Smooth muscle cell (in vitro differentiated cells): Measurements from ENCODE around the gene POLL. TPM values are rescaled to one million over a fixed set of nuclear protein-coding genes. Genes with fewer than 3 reads are reported as not detected.

Experiments
- DNase-seq: peaks from one replicate; lab custom pipeline; 2025; ENCODE audit not compliant: unreplicated experiment; lab: John Stamatoyannopoulos, UW
- H2AFZ ChIP-seq: fragments of 200-600 bp; sonication (generic); 2 replicates; pipeline ENCODE4 v1.6.0; 2016; ENCODE audit warnings: antibody characterized with exemption, low read depth, mild to moderate bottlenecking
- H3F3A ChIP-seq: fragments of 200-600 bp; sonication (generic); 2 replicates; pipeline ENCODE4 v1.6.0; 2017; ENCODE audit warnings: antibody characterized with exemption, low read depth
- H3K27ac ChIP-seq: fragments of 200-600 bp; sonication (generic); 2 replicates; pipeline ENCODE4 v1.5.1; 2016; ENCODE audit warnings: low read depth, mild to moderate bottlenecking
- H3K27me3 ChIP-seq: fragments of 200-600 bp; sonication (generic); 2 replicates; pipeline ENCODE4 v1.6.1; 2016; ENCODE audit warnings: low read depth, mild to moderate bottlenecking
- H3K36me3 ChIP-seq: fragments of 200-600 bp; sonication (generic); 2 replicates; pipeline ENCODE4 v1.5.1; 2016; ENCODE audit warnings: low read depth
- H3K4me1 ChIP-seq: fragments of 200-600 bp; sonication (generic); 2 replicates; pipeline ENCODE4 v1.5.1; 2016; ENCODE audit warnings: low read depth
- H3K4me2 ChIP-seq: fragments of 200-600 bp; sonication (generic); 2 replicates; pipeline ENCODE4 v1.6.0; 2016; ENCODE audit warnings: mild to moderate bottlenecking
- H3K4me3 ChIP-seq: fragments of 200-600 bp; sonication (generic); 2 replicates; pipeline ENCODE4 v1.5.1; 2016; ENCODE audit warnings: mild to moderate bottlenecking
- H3K79me2 ChIP-seq: fragments of 200-600 bp; sonication (generic); 2 replicates; pipeline ENCODE4 v1.6.0; 2016; ENCODE audit warnings: low read depth, mild to moderate bottlenecking
- H3K9ac ChIP-seq: fragments of 200-600 bp; sonication (generic); 2 replicates; pipeline ENCODE4 v1.6.0; 2016; ENCODE audit warnings: low read depth
- H3K9me3 ChIP-seq: fragments of 200-600 bp; sonication (generic); replicated peaks from 2 replicates; pipeline ENCODE4 v1.5.1; 2016; ENCODE audit warnings: low read depth
- H4K20me1 ChIP-seq: fragments of 200-600 bp; sonication (generic); 2 replicates; pipeline ENCODE4 v1.6.0; 2016; ENCODE audit warnings: low read depth
- WGBS: methylation state at CpG from one replicate; pipeline ENCODE4 v1.1.7; 2016; ENCODE audit warnings: low lambda C conversion rate; 5-methylcytosine and 5-hydroxymethylcytosine counted together
- polyA plus RNA-seq: library from polyadenylated mRNA; unstranded; fragments of >200 nt; fragmentation: Nextera tagmentation; extraction: Ambion mirVana; gene quantifications from 2 replicates; pipeline ENCODE4 v1.2.1, GENCODE V29; 2016
- total RNA-seq: library from RNA; depleted of rRNA; stranded (reverse); fragments of >200 nt; gene quantifications from 2 replicates; pipeline ENCODE4 v1.2.3, GENCODE V29; 2014
- TF ChIP-seq, protein P1 (sequence below): fragments of 200-600 bp; sonication (generic); IDR thresholded peaks from 2 replicates; pipeline ENCODE4 v1.5.1; 2017; ENCODE audit warnings: borderline replicate concordance, mild to moderate bottlenecking, antibody characterized with exemption; ENCODE audit not compliant: insufficient read depth, poor library complexity, severe bottlenecking

The POLL gene
- total and polyA plus RNA-seq, 2 experiments from 2014 or later, result 14.6 to 15.1 TPM

- H3K9me3 ChIP-seq, result no peaks in the 10 kb centered on the region
- no peaks in the 10 kb centered on the region for H3F3A ChIP-seq
- H2AFZ ChIP-seq, result peak overlapping the region; percentile 92
- H3K27ac ChIP-seq, result peak overlapping the region; percentile 62
- TF ChIP-seq, protein P1, sequence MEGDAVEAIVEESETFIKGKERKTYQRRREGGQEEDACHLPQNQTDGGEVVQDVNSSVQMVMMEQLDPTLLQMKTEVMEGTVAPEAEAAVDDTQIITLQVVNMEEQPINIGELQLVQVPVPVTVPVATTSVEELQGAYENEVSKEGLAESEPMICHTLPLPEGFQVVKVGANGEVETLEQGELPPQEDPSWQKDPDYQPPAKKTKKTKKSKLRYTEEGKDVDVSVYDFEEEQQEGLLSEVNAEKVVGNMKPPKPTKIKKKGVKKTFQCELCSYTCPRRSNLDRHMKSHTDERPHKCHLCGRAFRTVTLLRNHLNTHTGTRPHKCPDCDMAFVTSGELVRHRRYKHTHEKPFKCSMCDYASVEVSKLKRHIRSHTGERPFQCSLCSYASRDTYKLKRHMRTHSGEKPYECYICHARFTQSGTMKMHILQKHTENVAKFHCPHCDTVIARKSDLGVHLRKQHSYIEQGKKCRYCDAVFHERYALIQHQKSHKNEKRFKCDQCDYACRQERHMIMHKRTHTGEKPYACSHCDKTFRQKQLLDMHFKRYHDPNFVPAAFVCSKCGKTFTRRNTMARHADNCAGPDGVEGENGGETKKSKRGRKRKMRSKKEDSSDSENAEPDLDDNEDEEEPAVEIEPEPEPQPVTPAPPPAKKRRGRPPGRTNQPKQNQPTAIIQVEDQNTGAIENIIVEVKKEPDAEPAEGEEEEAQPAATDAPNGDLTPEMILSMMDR, result no peak
- no peaks in the 10 kb centered on the region for H4K20me1 ChIP-seq
- H3K79me2 ChIP-seq, result peaks cover 4% of the 10 kb centered on the region
- peak overlapping the region; percentile 91 for H3K4me3 ChIP-seq
- peak overlapping the region; percentile 75 for H3K9ac ChIP-seq
- peaks cover 12% of the 10 kb centered on the region for H3K4me1 ChIP-seq
- peak overlapping the region; percentile 97 for H3K4me2 ChIP-seq
- H3K27me3 ChIP-seq, result no peaks in the 10 kb centered on the region
- 26% methylated on average over 5 of the region's 5 CpGs for WGBS
- DNase-seq, result no peak
- H3K36me3 ChIP-seq, result no peaks in the 10 kb centered on the region
These were observed 822 bp upstream of the POLL start for GRCh38 chr10:101588879-101589278.

- no peaks in the 10 kb centered on the region for H3K27me3 ChIP-seq
- no peak overlapping the region for H3K9ac ChIP-seq
- H3K4me2 ChIP-seq, result no peak overlapping the region
- TF ChIP-seq, protein P1, result no peak
- DNase-seq, result no peak
- H3K9me3 ChIP-seq, result no peaks in the 10 kb centered on the region
- H3K4me1 ChIP-seq, result peaks cover 18% of the 10 kb centered on the region
- no peak overlapping the region for H3K27ac ChIP-seq
- no peaks in the 10 kb centered on the region for H4K20me1 ChIP-seq
- no peak overlapping the region for H2AFZ ChIP-seq
- no peaks in the 10 kb centered on the region for H3K36me3 ChIP-seq
- no peaks in the 10 kb centered on the region for H3F3A ChIP-seq
- no peak overlapping the region for H3K4me3 ChIP-seq
- WGBS, result 96% methylated on average over 9 of the region's 9 CpGs
- peaks cover 4% of the 10 kb centered on the region for H3K79me2 ChIP-seq
These were observed 2.2 kb downstream of the POLL start for GRCh38 chr10:101585841-101586240.

- H2AFZ ChIP-seq, result no peak overlapping the region
- no peak overlapping the region for H3K4me2 ChIP-seq
- no peaks in the 10 kb centered on the region for H3F3A ChIP-seq
- H3K36me3 ChIP-seq, result no peaks in the 10 kb centered on the region
- TF ChIP-seq, protein P1, result no peak
- H3K27me3 ChIP-seq, result no peaks in the 10 kb centered on the region
- no peak for DNase-seq
- 83% methylated on average over 10 of the region's 10 CpGs for WGBS
- H3K4me3 ChIP-seq, result no peak overlapping the region
- no peaks in the 10 kb centered on the region for H3K79me2 ChIP-seq
- no peak overlapping the region for H3K9ac ChIP-seq
- H3K27ac ChIP-seq, result no peak overlapping the region
- no peaks in the 10 kb centered on the region for H4K20me1 ChIP-seq
- H3K9me3 ChIP-seq, result no peaks in the 10 kb centered on the region
- H3K4me1 ChIP-seq, result peaks cover 7% of the 10 kb centered on the region
These were observed 7.3 kb downstream of the POLL start for GRCh38 chr10:101580486-101581399.
